Loucy (cell line): Measurements from ENCODE around the gene IQSEC1.

Experiments used
- H2AFZ ChIP-seq: fragments of 200-600 bp; sonication (generic); 2 replicates; pipeline ENCODE4 v1.6.0; 2016; ENCODE audit warnings: antibody characterized with exemption, mild to moderate bottlenecking, low read length, moderate library complexity
- H3F3A ChIP-seq: fragments of 200-600 bp; 2 replicates; pipeline ENCODE4 v1.6.0; 2016; ENCODE audit warnings: antibody characterized with exemption, low read depth, mild to moderate bottlenecking
- H3K27me3 ChIP-seq: fragments of 200-600 bp; sonication (generic); 2 replicates; pipeline ENCODE4 v1.6.1; 2014; ENCODE audit warnings: low read length, mild to moderate bottlenecking; ENCODE audit not compliant: insufficient read depth, poor library complexity, severe bottlenecking
- H3K36me3 ChIP-seq: fragments of 200-600 bp; sonication (generic); 2 replicates; pipeline ENCODE4 v1.6.1; 2016; ENCODE audit warnings: low read length; ENCODE audit not compliant: insufficient read depth
- H3K4me1 ChIP-seq: fragments of 200-600 bp; sonication (generic); 2 replicates; pipeline ENCODE4 v1.5.1; 2014; ENCODE audit warnings: low read length, mild to moderate bottlenecking; ENCODE audit not compliant: insufficient read depth, poor library complexity, severe bottlenecking
- H3K4me2 ChIP-seq: fragments of 200-600 bp; sonication (generic); 2 replicates; pipeline ENCODE4 v1.6.0; 2014; ENCODE audit warnings: antibody characterized with exemption, low read length, low read depth, mild to moderate bottlenecking; ENCODE audit not compliant: poor library complexity, severe bottlenecking
- H3K4me3 ChIP-seq: fragments of 200-600 bp; sonication (generic); 2 replicates; pipeline ENCODE4 v1.5.1; 2014; ENCODE audit warnings: low read length, mild to moderate bottlenecking, mixed read lengths; ENCODE audit not compliant: poor library complexity, severe bottlenecking
- H3K79me2 ChIP-seq: fragments of 200-600 bp; sonication (generic); 2 replicates; pipeline ENCODE4 v1.6.1; 2014; ENCODE audit warnings: low read length; ENCODE audit not compliant: insufficient read depth
- H3K9ac ChIP-seq: fragments of 200-600 bp; sonication (generic); 2 replicates; pipeline ENCODE4 v1.6.0; 2014; ENCODE audit warnings: mild to moderate bottlenecking, low read depth, low read length, moderate library complexity; ENCODE audit not compliant: poor library complexity, severe bottlenecking
- H3K9me2 ChIP-seq: fragments of 200-600 bp; sonication (generic); replicated peaks from 2 replicates; pipeline ENCODE4 v1.6.1; 2016; ENCODE audit warnings: low read depth, low read length, mixed read lengths
- H3K9me3 ChIP-seq: fragments of 200-600 bp; sonication (generic); 2 replicates; pipeline ENCODE4 v1.6.1; 2014; ENCODE audit warnings: mild to moderate bottlenecking, antibody characterized with exemption, low read length, low read depth; ENCODE audit not compliant: insufficient read depth
- H4K20me1 ChIP-seq: fragments of 200-600 bp; sonication (generic); 2 replicates; pipeline ENCODE4 v1.6.0; 2014; ENCODE audit warnings: antibody characterized with exemption, low read length, mild to moderate bottlenecking; ENCODE audit not compliant: insufficient read depth, poor library complexity, severe bottlenecking
- EZH2phosphoT487 ChIP-seq: fragments of 200-600 bp; IDR thresholded peaks from 2 replicates; pipeline ENCODE4 v1.6.1; 2018; ENCODE audit warnings: antibody characterized with exemption, mild to moderate bottlenecking, moderate library complexity, borderline replicate concordance
- TF ChIP-seq, protein P1 (sequence below): fragments of 200-600 bp; sonication (generic); conservative IDR thresholded peaks from 2 replicates; pipeline ENCODE4 v1.5.1; 2014; ENCODE audit warnings: mild to moderate bottlenecking, antibody characterized with exemption, low read length

IQSEC1 gene

DNA sequence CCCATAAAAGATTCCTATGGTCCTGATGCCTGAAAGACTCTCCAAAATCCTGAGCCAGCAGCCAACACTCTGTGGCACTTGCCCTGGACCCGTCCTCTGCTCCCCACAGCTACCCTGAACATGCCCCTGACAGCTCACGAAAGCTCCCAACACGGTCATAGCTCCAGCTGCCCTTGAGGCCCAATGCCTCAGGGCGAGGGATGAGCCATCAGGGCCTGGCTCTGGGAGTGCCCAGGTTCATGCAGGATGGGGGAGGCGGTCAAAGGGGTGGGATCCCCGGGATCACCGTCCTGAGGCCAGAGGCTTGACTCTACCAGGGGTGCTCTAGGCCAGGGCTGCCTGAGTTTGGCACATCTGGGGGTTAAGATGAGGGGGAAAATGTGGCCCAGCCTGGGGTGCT, 159.1 kb downstream of the IQSEC1 start:
- H3K9ac ChIP-seq: no peak overlapping the region

DNA sequence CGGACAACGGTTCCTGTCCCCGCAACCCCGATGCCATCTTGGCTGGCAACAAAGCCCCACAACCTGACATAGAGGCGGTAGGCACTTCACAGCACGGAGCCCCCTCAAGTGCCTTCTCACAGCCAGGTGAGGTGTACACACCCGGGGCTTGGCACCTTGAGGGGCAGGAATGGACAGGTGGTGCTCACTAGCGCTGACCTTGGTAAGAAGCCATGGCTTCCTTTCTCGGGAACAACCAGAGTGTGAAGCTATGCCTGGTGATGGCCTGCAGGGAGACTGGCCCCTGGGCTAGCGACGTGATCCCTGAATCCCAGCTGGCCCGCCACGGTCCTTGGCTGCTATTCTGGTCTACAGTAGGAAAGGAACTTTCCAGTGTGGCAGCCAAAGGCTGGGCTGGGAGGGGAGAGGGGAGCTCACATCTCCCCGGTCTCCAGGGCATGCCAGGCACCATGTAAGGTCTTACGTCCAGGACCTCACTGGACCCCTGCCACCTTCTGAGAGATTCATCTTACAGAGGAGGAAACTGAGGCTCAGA, 161.3 kb downstream of the IQSEC1 start:
- no peak overlapping the region for H3K4me2 ChIP-seq
- peaks cover 17% of the 10 kb centered on the region for H3K4me1 ChIP-seq
- no peak overlapping the region for H3K9ac ChIP-seq
- H2AFZ ChIP-seq: no peak overlapping the region
- H3K27me3 ChIP-seq: no peaks in the 10 kb centered on the region
- peaks cover 5% of the 10 kb centered on the region; the same call in 1 of the 2 replicates for H3F3A ChIP-seq
- no peak overlapping the region for H3K4me3 ChIP-seq
- peaks cover 5% of the 10 kb centered on the region; the same call in 1 of the 2 replicates for H3K79me2 ChIP-seq
- peaks cover 74% of the 10 kb centered on the region for H3K36me3 ChIP-seq
- H3K9me2 ChIP-seq: no peaks in the 10 kb centered on the region
- H3K9me3 ChIP-seq: no peaks in the 10 kb centered on the region
- H4K20me1 ChIP-seq: peaks cover 7% of the 10 kb centered on the region
- TF ChIP-seq, protein P1, sequence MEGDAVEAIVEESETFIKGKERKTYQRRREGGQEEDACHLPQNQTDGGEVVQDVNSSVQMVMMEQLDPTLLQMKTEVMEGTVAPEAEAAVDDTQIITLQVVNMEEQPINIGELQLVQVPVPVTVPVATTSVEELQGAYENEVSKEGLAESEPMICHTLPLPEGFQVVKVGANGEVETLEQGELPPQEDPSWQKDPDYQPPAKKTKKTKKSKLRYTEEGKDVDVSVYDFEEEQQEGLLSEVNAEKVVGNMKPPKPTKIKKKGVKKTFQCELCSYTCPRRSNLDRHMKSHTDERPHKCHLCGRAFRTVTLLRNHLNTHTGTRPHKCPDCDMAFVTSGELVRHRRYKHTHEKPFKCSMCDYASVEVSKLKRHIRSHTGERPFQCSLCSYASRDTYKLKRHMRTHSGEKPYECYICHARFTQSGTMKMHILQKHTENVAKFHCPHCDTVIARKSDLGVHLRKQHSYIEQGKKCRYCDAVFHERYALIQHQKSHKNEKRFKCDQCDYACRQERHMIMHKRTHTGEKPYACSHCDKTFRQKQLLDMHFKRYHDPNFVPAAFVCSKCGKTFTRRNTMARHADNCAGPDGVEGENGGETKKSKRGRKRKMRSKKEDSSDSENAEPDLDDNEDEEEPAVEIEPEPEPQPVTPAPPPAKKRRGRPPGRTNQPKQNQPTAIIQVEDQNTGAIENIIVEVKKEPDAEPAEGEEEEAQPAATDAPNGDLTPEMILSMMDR: no peak
- no peak for TF ChIP-seq EZH2phosphoT487

More for the DNA sequence above, 159.1 kb downstream of the IQSEC1 start:
- peaks cover 5% of the 10 kb centered on the region; the same call in 1 of the 2 replicates for H3K79me2 ChIP-seq
- peaks cover 7% of the 10 kb centered on the region for H4K20me1 ChIP-seq
- H3F3A ChIP-seq: peaks cover 5% of the 10 kb centered on the region; the same call in 1 of the 2 replicates
- H3K9me2 ChIP-seq: no peaks in the 10 kb centered on the region
- H3K36me3 ChIP-seq: peaks cover 64% of the 10 kb centered on the region
- H3K4me2 ChIP-seq: no peak overlapping the region
- peaks cover 24% of the 10 kb centered on the region for H3K4me1 ChIP-seq
- no peak overlapping the region for H2AFZ ChIP-seq
- TF ChIP-seq EZH2phosphoT487: no peak
- TF ChIP-seq, protein P1: no peak
- no peaks in the 10 kb centered on the region for H3K27me3 ChIP-seq
- no peak overlapping the region for H3K4me3 ChIP-seq
- H3K9me3 ChIP-seq: no peaks in the 10 kb centered on the region

DNA sequence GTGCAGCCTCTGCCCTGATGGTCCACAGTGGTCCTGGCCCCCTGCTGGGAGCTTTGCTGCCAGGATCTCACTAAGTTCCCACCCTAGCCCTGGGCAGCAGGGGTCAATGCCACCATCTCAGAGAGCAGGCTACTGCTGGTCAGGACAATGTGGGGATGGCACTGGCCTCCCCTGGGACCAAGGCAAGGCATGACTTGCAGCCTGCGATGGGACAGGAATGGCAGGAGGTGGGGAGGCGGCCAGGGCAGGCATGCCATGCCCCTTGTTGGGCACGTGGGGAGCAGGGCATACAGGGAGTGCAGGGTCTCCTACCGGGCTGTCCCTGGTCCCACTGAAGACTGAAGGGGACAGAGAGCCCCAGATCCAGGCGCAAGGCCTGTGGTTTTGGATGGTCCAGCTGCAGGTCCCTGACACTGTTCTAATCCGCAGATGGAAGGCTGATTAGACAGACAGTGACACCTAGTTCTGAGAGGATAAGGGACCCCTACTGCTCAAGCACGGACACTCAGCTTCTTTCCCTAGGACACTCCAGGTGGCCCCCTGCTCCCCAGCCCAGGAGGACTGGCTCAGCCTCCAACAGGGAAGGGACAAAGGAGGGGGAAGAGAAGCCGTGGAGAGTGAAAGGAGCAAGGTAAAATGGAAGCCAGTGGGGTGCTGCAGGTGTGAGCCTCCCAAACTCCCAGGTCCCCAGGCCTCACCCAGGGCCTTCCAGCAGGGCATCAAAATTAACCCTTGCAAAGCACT, 162.7 kb downstream of the IQSEC1 start:
- Histone ChIP-seq H2AFZ (no peak overlapping the region), H3K79me2 (peaks cover 5% of the 10 kb centered on the region; the same call in 1 of the 2 replicates), H3K9me2 (no peaks in the 10 kb centered on the region), H3F3A (no peaks in the 10 kb centered on the region), H3K4me3 (no peak overlapping the region), H4K20me1 (peaks cover 3% of the 10 kb centered on the region), H3K36me3 (peaks cover 88% of the 10 kb centered on the region), H3K9me3 (no peaks in the 10 kb centered on the region), H3K4me1 (peaks cover 5% of the 10 kb centered on the region), H3K4me2 (no peak overlapping the region), H3K27me3 (no peaks in the 10 kb centered on the region), H3K9ac (no peak overlapping the region)
- no peak for TF ChIP-seq EZH2phosphoT487
- TF ChIP-seq, protein P1: no peak
